GM18507 (cell line): ENCODE data around the gene PTX4.
"Not testable (repeated sequence)": the region's sequence is repeated elsewhere in the genome, so short reads cannot be mapped to it uniquely, and the experiment has no call there.

Experiments
- DNase-seq: peaks from one replicate; pipeline ENCODE4 v3.0.0; 2011; ENCODE audit warnings: low read depth; ENCODE audit not compliant: insufficient read length; ENCODE audit errors: extremely low spot score
- FAIRE-seq: peaks from 2 replicates; lab custom pipeline; 2011; peaks lifted over from hg19 to GRCh38; lab: Jason Lieb, UNC

Gene PTX4

DNA sequence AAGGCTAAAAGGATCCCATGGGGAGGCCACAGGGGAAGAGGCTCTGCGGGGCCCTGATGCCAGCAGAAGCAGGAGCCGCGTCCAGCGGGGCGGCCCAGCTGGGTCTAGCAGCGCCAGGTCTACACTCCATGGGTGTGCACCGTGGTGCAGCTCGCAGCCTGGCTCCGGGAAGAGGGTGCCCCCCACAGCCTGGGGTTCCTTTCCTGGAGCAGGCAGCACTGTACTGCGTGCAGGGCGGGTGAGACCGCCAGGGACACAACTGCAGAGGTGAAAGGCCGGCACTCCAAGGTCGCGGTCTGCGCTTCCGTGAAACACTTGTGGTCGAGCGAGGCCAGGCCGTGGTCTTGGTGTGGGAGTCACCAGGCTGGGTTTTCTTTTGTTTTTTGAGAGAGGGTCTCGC lies 37.9 kb downstream of the PTX4 start:
- DNase-seq (no peak), FAIRE-seq (no peak)

- DNase-seq: no peak
- no peak for FAIRE-seq
These were observed 38.5 kb downstream of the PTX4 start for GRCh38 chr16:1450218-1450617.

- FAIRE-seq: no peak
- DNase-seq: no peak
These were observed 39.4 kb downstream of the PTX4 start for GRCh38 chr16:1449201-1449788.

- no peak for FAIRE-seq
- no peak for DNase-seq
These were observed 40.1 kb downstream of the PTX4 start for GRCh38 chr16:1448536-1449116.

DNA sequence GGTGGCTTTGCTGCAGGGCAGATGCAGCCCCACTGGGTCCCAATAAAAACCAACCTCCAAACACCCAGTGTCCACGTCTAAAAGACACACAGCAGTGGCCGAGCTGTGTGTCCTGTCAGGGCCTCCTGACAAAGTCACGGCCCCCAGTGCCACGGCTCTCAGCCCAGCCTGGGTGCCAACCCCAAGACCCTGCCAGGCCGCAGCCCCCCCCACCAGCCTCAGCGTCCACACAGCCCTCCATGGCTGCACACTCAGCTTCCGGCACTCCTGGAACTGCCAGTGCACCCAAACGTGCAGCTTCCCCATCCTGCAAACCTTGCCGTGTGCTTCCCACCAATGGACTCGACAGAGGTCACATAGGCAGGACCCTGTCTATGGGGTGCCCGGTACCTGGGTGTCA lies 40.8 kb downstream of the PTX4 start:
- no peak for DNase-seq
- FAIRE-seq: no peak

DNA sequence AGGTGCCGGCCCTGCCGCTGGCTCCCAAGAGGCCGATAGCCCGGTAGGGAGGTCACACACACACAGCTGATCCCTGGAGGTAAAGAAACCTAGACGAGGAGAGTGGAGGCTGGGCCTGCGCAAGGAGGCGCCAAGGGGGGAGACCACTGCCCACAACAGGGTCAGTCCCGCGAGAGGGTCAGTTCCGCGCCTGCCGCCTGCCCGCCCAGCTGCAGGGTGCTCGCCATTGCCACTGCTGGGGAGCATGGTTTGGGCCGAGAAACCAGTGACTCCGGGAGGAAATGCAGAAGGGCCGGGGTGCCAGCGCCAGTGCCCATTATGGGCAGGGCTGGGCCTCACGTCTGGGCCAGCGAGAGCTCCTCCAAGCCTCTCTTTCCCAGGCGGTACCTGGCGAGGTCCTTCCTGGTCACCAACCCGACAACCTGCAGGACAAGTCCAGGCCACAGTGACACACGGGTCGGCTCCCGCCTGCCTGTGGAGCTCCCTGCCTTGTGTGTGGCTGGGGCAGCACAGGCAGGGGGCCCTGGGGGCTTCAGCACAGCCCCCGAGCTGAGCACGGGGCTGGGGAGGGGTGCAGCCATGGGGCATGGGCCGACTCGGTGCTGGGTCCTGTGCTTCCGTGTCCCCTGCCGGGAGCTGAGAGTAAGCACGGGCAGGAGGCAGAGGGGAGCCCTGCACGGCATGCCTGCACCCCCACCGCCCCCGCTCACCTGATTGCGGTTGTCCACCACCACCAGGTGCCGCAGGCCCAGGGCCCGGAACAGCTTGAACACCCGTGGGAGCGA lies 42.3 kb downstream of the PTX4 start:
- no peak for DNase-seq
- FAIRE-seq: no peak

DNA sequence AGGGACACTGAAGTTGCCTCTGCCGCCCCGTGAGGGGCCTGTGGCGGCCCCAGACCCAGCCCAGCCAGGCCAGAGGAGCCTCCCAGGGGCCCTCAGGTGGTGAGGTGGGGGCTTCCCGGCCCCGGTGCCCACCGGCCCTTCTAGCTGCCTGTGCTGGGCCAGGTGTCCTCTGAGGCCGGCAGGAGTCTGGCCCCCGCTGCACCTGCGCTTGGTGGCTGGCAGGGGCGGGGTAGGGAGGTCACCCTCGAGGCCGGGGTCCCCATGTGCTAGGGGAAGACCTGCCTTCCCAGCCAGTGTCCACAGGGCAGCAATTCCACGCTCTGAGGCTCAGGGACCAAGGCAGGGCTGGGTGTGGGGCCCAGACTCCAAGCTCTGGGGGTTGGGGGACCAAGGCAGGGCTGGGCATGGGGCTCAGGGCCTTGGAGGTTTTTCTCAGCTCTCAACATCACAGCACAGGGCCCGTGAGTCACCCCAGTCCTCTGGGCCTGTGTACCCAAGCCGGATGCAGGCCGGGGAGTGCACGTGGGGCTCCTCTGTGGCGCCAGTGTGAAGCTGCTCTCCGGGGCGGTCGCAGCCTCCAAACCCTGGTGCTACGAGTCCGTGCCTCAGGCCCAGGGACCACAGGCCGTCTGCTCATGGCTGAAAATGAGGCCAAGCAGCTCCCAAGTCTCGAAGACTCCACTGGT lies 43.1 kb downstream of the PTX4 start:
- FAIRE-seq: no peak
- DNase-seq: no peak

DNA sequence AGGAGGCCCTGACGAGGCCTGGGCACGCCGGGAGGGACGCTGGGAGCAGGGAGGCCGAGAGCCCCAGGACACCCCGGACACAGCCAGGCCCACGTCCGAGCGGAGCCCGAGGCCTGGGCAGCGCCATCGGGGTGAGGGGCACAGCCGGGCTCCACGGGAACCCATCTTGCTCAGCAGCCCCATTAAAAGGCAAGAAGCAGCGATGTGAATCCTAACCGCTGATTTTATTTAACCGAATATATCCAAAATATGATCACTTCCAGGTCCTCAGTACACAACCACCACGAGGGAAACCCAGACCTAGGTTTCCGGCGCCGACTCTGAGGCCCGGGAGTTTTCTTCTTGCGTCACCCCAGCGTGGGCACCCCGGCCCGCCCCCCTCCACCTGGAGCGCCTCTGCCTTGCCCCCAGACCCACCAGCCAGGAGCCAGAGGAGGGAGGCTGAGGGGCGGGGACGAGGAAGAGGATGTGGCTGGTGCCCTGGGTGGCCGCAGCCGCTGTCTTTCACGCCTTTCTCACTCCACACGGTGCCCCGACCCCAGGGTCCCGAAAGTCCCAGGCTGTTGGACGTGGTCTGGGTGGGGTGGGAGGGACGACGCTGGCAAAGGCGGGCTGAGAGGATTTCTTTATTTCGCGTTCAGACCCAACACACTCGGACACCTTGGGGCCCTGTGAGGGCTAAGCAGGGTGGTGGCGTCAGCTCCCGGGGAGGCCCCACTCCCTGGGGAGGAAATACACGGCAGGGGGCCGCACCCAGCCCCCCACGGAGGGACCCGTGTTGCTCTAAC lies 43.8 kb downstream of the PTX4 start:
- DNase-seq: no peak
- FAIRE-seq: no peak

DNA sequence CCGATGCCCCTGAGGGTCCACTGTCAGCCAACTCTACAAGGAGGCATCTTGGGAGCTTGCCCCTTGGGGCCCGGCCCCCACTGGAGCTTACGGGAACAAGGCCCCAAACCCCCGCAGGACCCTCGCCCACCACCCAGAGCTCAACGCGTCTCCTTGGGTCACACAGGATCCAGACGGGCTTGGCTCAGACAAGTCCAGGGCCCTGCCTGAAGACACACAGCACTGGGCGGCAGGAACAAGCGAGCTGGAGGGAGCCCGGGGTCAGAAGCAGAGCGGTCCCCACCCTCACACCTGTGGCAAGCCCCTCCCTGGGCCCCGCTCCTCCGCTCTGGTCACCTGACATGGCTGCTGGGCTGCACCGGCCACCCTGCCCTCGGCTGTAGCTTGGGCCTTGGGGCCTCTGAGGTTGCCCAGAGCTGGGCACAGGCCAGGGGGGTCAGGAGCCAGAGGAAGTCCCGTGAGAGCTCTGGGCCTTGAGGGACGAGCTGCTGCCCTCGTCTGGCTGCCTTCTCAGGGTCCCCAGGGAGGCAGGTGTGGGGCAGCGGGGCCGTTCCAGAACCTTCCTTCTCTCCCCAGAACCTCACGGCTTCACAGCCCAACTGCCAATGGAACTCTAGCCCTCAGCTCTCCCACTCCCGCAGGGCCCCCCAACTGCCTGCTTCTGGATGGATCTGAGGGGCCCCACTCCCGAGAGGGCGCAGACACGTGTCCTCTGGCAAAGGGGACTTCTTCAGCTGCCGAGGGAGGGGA lies 44.6 kb downstream of the PTX4 start, which contains the start of gene CCDC154:
TSS of gene CCDC154 (minus strand) at position 577 of the 750 bp plus-strand sequence. CDS start at position 343, 234 bp downstream.
- FAIRE-seq (no peak), DNase-seq (no peak)

DNA sequence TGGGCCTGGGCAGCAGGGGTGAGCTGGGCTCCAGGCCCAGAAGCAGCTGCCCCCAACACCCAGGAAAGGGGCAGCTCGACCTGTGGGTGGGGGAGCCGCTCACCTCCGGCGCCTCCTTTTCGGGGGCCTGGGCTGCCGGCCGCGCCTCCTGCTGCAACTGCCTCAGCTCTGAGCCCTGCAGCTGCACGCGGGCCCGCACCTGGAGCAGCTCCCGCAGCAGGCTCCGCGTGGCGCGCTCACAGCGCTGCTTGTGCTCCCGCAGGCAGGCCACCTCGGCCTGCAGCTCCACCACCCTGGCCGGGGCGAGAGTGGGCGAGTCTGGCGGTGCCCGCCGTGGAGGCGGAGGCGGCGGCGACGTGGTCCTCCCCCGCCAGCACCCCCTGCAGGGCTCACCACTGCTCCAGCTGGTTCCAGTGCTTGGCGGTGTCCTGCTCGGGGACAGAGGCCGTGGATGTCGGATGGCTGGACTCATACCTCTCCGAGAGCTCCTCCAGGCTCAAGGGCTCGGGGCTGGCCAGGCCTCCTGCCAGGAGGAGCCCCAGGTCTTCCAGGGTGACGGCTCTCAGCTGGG lies 45.3 kb downstream of the PTX4 start:
- DNase-seq: no peak
- FAIRE-seq: no peak

DNA sequence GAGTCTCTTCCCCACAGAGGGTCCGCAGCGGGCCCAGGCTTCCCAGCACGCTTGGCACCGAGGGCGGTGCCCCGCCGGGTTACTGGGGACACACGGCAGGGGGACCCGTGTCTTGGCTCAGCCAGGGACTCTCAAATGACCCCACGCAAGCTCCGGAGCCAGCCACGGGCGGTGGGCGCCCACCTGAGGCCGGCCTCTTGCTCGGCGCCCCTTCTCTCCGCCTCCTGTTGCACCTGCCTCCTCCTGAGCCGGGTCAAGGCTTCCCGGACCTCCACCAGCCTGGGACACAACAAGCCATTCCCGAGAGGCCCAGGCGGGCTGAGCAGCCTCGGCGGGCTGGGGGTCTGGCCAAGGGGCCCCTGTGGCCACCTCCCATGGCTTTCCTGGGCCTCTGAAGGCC lies 46.0 kb downstream of the PTX4 start:
- DNase-seq: no peak
- FAIRE-seq: no peak

DNA sequence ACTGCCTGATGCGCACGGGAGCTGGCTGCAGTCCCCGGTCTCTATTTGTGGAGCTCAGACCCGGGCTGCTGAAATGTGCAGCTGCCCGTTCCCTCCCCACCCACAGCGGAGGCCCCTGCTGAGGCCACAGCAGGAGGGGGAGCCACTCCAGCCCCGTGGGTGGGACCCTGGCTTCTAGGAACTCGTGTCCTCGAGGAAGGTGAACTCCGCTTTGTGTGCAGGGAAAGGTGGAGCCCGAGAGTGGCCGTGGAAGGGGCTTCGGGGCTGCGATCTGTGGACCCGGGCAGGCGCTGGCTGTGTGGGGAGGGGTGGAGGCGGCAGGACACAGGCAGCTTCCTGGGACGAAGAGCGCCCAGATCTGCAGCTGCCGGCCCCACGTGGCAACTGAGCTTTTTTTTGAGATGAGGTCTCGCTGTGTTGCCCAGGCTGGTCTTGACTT lies 47.3 kb downstream of the PTX4 start:
- DNase-seq: no peak
- no peak for FAIRE-seq

GRCh38 chr16:1439699-1440074 lies 49.1 kb downstream of the PTX4 start:
- DNase-seq, FAIRE-seq: not testable (repeated sequence)

DNA sequence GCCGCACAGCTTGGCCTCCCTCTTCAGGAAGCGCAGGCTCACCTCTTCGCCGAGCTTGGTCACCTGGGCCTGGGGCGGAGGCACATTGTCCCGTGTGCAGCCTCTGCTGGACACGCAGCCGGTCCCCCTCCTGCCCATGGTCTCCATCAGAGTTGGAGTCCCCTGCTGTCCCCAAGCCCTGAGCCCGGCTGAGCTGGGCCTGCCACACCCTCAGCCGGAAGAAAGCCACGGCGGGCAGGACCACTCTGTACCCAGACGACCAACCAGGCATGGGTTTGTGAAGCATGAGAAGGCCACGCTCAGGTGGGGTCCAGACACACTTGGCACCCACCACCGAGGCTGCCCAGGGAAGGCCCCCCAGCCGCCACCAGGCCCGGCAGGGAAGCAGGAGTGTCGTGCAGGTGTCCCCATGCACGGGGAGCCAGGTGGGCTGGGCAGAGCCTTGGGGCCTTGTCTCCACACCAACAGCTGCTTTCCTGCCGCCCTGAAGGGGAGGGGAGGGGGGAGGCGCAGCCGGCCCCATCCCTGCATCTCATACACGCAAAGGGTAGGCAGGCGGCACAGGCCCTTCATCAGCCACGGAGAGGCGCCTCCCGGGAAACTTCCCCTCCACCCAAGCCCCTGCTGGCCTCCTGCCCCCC lies 49.6 kb downstream of the PTX4 start:
- no peak for DNase-seq
- no peak for FAIRE-seq

GRCh38 chr16:1438229-1439057 lies 50.3 kb downstream of the PTX4 start:
- no peak for FAIRE-seq
- no peak for DNase-seq

GRCh38 chr16:1437606-1438005 lies 51.1 kb downstream of the PTX4 start:
- no peak for DNase-seq
- FAIRE-seq: no peak

- no peak for DNase-seq
- FAIRE-seq: no peak
These were observed 51.9 kb downstream of the PTX4 start for GRCh38 chr16:1436731-1437355.
